ENCODE measurements around the gene NANP.
"Not testable (repeated sequence)": the region's sequence is repeated elsewhere in the genome, so short reads cannot be mapped to it uniquely, and the experiment has no call there.

NANP gene

GRCh38 chr20:25606094-25606695, 17.6 kb downstream of the NANP start:
- DNase-seq, result no peak

DNA sequence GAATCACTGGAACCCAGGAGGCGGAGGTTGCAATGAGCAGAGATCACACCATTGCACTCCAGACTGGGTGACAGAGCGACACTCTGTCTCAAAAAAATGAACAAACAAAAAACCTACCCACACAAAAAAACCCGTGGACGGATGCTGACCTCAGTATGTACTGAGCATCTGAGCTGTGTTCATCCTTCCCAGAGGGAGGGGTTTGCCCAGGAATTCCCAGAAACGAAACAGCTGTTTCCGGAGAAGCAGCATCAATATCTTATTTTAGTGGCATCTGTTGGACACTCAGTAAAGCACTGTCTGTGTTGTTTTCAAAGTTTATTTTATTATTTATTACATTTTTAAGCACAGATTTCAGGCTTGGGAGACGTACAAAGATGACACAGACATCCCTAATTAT, 18.7 kb downstream of the NANP start:
- no peak for DNase-seq

- no peak for DNase-seq
Observed at GRCh38 chr20:25604611-25605010, 19.2 kb downstream of the NANP start.

DNA sequence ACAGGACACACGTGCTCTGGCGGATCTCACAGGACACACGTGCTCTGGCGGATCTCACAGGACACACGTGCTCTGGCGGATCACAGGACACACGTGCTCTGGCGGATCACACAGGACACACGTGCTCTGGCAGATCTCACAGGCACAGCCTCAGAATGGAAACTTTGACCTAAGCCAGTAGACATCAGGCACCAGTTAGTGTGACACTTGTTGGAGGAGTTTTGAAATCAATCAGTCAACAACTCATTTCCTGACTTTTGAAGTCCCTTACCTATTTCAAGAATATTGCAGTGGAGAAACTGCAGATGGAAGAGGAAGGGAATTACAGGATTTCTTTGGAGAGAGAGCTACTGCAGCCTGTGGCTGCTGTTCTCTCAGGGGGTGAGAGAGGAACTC, 20.9 kb downstream of the NANP start:
- DNase-seq, result not testable (repeated sequence)

- DNase-seq, result not testable (repeated sequence)
Observed at GRCh38 chr20:25602191-25602913, 21.5 kb downstream of the NANP start.

- no peak for DNase-seq
Observed at GRCh38 chr20:25601659-25602058, 22.2 kb downstream of the NANP start.

DNA sequence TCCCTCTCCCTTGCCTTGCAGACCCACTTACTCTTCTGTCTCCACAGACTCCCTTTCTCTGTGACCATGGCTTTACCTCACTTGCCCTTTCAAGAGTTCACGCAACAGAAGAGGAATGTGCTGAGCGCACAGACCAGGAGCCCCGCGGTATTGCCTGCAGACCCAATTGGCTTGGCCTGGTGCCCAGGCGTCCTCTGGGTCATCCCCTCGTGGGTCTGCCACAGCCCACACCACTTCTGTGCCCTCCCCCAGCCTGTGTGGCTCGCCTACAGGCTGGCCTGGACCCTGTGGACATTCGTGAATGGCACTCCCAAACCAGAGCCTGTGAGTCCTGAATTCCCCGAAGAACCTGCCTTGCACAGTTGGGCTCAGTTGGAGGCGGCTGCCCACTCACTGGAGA, 23.2 kb downstream of the NANP start:
- DNase-seq, result no peak

- DNase-seq, result no peak
Observed at GRCh38 chr20:25592135-25592852, 31.5 kb downstream of the NANP start.

DNA sequence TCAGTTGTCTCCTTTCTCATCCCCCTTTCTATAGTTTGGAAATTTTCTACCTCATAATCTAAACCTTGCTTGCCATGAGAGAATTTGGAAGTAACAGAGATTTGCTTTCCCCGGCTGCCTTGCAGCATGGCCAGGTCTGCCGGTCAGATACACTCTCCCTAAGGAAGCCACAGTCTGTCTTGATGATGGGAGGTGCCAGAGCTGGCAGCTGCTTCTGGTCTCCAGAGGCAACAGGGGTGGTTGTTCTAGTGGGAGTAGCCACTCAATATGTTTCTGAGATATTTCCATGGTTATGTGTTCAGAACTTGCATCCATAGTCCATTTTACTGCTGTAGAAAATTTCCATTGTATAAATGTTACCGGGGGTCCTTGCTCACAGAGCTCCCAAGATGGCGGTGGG, 33.0 kb downstream of the NANP start:
- DNase-seq, result not testable (repeated sequence)

DNA sequence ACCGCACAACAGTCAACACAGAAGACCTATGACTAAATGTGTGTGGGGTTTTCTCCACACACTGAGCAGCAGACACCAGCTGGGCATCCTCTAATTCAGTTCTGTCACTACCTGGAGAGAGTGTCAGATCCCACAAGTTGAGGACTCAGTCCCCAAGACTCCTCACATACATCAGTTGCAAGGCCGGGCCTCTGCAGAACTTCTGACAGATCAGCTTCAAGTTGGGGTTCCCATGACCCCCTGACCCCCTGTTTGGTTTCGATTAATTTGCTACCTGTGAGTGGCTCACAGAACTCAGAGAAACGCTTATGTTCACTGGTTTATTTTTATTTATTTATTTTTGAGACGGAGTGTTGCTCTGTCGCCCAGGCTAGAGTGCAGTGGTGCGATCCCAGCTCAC, 35.3 kb downstream of the NANP start:
- DNase-seq, result no peak

DNA sequence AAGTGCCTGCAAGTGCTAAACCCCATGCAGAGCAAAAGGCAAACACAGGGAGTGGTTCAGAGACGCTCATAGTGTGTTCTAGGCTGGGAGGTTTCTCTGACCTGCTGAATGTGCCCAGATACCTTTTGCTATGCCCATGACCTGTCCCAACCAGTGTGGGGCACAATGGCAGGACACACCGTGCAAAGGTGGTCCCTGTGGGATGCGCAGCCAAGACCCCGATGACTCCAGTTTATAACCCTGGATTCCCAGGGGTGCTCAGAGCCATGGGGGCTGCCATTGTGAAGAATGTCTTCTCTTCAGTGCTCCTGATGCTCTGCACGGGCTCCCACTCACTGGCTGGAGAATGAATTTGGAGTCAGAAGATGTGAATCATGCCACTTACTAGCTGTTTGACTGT, 36.3 kb downstream of the NANP start:
- DNase-seq, result peak in 1 of 56 donors; percentile 4

- no peak for DNase-seq
Observed at GRCh38 chr20:25586877-25587276, 36.9 kb downstream of the NANP start.

- peak in 29 of 56 donors; percentile 8 to 71 (median 32) for DNase-seq
Observed at GRCh38 chr20:25584905-25585704, 38.7 kb downstream of the NANP start, which contains the start of gene NINL. Gene NINL, minus strand, starts transcription at chr20:25585531. Its CDS starts 58,944 bp downstream, at chr20:25526587.

GRCh38 chr20:25583607-25584006, 40.2 kb downstream of the NANP start:
- DNase-seq, result not testable (repeated sequence)

DNA sequence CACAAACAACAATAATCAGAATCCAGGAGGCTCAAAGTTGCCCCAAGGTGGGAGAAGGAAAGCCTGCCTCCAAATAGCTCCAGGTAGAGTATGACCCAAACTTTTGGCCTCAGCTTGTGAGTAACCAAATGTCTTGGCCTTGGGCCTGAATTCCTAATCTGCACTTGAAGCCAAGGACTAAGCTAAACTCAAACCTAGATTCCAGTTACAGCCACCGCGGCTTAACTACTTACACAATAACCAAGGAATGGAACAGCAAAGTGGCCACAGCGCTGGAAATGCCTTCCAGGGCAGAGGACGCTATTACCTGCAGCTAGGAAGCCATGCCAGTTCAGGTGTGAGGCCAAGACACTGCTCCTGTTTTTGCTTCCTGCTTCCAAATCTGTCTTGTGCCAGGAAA, 43.1 kb downstream of the NANP start:
- DNase-seq, result no peak

DNA sequence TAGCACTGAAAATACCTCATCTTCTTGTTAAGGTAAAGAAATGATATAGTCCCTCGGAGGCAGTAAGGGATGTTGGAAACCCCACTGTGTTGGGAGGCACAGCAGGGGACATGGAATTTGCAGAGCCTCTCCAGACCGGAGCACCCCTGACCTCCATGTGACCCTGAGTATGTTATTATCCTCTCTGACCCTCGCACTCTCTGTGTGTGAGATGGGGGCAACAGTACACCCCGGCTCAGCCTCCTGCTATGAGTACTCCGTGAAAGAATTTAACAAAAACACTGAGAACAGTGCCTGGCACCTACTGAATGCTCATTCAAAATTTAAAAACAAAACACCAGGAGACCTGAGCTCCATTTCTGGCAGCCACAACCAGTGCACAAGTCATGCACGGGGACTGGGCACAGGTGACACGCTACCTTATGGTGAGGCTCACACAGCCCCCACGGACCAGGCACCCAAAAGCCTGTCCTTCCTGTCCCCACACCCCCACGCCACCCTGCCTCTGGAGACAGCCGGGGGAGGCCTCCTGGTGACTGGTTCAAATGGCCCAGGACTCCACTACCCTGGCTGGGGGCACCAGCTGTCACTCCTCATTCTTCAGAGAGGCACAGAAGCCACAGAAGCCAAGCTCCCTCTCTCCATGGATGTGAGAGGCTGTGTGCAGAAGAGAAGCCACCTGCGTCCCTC, 44.6 kb downstream of the NANP start:
- DNase-seq, result no peak

DNA sequence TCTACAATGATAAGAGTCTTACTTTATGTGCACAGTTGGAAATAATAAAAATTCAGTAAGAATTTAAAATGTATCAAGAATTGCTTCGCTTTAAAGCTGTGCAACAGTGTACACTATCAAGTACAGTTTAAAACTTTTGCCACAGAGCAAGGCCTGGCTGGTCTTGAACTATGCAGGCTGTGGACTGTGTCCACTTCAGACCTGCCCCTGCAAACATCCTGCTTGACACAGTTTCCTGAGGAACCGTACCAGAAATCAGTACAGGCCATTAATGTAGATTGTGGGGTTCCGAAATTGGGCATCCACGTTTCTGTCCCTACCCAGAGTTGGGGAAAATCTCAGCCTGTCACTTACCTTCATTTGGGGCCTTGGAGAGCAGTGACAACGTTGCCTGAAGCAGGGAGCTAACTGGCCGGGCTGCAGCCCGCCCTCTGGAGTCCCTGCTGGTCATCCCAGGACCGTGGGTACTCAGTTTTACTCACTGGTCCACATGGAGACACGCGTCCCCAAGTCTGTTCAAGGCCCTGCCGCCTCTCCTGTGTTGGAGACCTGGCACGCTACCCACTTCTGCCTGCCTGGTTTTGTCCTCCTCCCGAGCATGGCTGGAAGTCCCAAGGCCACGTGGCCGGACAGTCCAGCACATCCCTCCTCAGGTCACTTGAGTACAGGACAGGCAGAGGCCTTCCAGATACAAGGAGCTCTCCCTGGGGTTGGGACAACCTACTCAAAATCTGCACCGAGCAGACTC, 46.9 kb downstream of the NANP start:
- peak in 7 of 56 donors; percentile 3 to 15 (median 7) for DNase-seq

DNA sequence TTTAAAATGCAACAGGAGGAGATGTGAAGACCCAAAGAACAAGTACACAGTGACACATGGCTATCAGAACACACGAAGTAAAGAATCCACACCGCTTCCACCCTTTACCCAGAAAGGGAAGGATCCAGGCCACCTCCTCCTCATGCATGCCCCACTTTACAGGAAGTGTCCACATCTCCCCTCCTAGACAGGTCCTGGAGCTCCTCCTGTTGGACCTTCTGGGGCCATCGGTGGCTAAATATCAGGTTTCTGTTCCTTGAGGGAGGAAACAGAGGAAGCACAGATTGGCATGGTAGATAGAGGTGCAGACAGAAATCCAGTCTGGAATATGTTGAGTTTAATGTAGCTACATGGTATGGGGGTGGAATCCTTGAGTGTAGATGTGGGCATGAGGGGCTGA, 49.4 kb downstream of the NANP start:
- no peak for DNase-seq

DNA sequence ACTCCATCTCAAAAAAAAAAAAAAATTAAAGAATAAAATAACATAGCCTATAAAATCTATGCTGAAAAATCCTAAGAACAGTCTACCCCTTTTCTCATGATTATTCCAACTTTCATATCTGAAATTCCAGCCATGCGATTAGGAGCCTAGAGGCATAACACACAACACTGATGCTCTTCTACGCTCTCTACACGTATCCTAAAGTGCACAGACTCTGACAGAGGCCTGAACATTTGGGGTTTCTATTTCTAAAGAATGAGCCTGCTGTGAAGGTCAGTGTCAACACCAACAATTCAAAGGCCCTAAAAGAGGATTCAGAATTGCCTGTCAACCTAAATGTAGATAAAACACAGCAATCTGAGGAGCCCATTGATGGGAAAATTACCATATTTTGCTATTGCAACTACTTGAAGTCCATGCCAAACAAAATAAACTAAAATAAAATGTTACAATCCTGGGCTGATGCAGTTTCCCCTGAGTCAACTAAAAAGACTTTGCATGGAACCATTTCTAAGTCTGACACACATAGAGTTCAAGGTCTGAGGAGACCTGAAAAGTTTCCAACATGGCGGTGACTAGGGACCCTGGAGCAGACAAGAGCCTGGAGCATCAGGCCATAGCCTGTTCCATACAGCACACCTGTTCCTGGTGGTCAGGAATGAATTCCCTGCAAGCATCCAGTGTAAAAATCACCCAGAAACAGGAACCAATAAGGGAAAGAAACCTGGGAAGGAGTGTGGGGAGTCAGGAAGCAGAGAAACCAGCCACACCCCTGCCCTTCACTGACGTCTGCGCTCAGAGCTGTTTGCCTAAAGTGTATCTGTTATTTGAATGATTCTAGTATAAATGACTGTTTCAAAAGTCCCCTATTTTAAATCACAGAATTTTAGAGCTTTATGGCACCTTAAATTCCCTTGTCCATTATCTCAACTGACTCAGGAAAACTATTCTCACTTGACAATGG, 50.2 kb downstream of the NANP start:
- no peak for DNase-seq
